GM18508 (cell line): ENCODE measurements around the gene CRHR1.
"Not testable (repeated sequence)": the region's sequence is repeated elsewhere in the genome, so short reads cannot be mapped to it uniquely, and the experiment has no call there.

Experiments
- ATAC-seq: cut with Tn5 transposase; IDR thresholded peaks from one replicate; pipeline ENCODE4 v1.9.1; 2021; ENCODE audit warnings: moderate number of reproducible peaks; ENCODE audit not compliant: insufficient read depth, unreplicated experiment

CRHR1 gene

GRCh38 chr17:45857977-45858708 is 74.0 kb downstream of the CRHR1 start:
- no peak for ATAC-seq

- no peak for ATAC-seq
These were observed 77.0 kb downstream of the CRHR1 start for GRCh38 chr17:45861165-45861564.

- ATAC-seq: not testable (repeated sequence)
These were observed 78.0 kb downstream of the CRHR1 start for GRCh38 chr17:45862127-45862526.

GRCh38 chr17:45863857-45864654 is 79.9 kb downstream of the CRHR1 start:
- no peak for ATAC-seq

GRCh38 chr17:45867171-45867570 is 83.1 kb downstream of the CRHR1 start:
- ATAC-seq: no peak

- ATAC-seq: no peak
These were observed 83.6 kb downstream of the CRHR1 start for GRCh38 chr17:45867702-45868101.

- no peak for ATAC-seq
These were observed 84.2 kb downstream of the CRHR1 start for GRCh38 chr17:45868276-45868675.

- no peak for ATAC-seq
These were observed 85.7 kb downstream of the CRHR1 start for GRCh38 chr17:45869676-45870341.

GRCh38 chr17:45870342-45870974 is 86.3 kb downstream of the CRHR1 start:
- ATAC-seq: no peak

GRCh38 chr17:45871718-45872117 is 87.6 kb downstream of the CRHR1 start:
- ATAC-seq: no peak

- no peak for ATAC-seq
These were observed 89.6 kb downstream of the CRHR1 start for GRCh38 chr17:45873728-45874127.

- ATAC-seq: no peak
These were observed 90.0 kb downstream of the CRHR1 start for GRCh38 chr17:45874151-45874550.

GRCh38 chr17:45876539-45876938 is 92.4 kb downstream of the CRHR1 start:
- ATAC-seq: no peak

GRCh38 chr17:45877467-45877866 is 93.3 kb downstream of the CRHR1 start:
- no peak for ATAC-seq

GRCh38 chr17:45883063-45883462 is 98.9 kb downstream of the CRHR1 start:
- no peak for ATAC-seq
